Gastrocnemius medialis (tissue), 4 donors: ENCODE results near the gene STEAP1B. TPM values are rescaled to one million over a fixed set of nuclear protein-coding genes. Genes with fewer than 3 reads are reported as not detected.

Experiments
- ATAC-seq, 2 donors: fragments of 150-250 bp; one replicate each; pipeline ENCODE4 v1.9.1; 2016
- DNase-seq, 2 donors: peaks; one replicate each; pipeline ENCODE4 v3.0.0-alpha.2; 2019
- H3K27ac ChIP-seq, 4 donors: fragments of 200-600 bp; sonication (generic); 1 replicate in 1 of 4; 2 replicates in 3 of 4; pipeline ENCODE4 v1.5.1; 2016 to 2018; ENCODE audit warnings: mild to moderate bottlenecking in 2 of 4, moderate library complexity in 1 of 4
- H3K27me3 ChIP-seq, 3 donors: fragments of 200-600 bp; sonication (generic) in 2 of 3; 1 replicate in 1 of 3; 2 replicates in 2 of 3; pipeline versions ENCODE4 v1.5.1 to v1.6.0; 2016 to 2019; ENCODE audit warnings: mild to moderate bottlenecking in 1 of 3, moderate library complexity in 1 of 3
- H3K36me3 ChIP-seq, 2 donors: fragments of 200-600 bp; sonication (generic) in 1 of 2; one replicate each; pipeline ENCODE4 v1.5.1; 2017 to 2018
- H3K4me1 ChIP-seq, 2 donors: fragments of 200-600 bp; sonication (generic) in 1 of 2; one replicate each; pipeline ENCODE4 v1.5.1; 2016 to 2017; ENCODE audit warnings: mild to moderate bottlenecking in 2 of 2
- H3K4me3 ChIP-seq, 4 donors: fragments of 200-600 bp; sonication (generic) in 3 of 4; 1 replicate in 1 of 4; 2 replicates in 3 of 4; pipeline ENCODE4 v1.5.1; 2016 to 2019; ENCODE audit warnings: mild to moderate bottlenecking in 2 of 4
- H3K9me3 ChIP-seq, 3 donors: fragments of 200-600 bp; sonication (generic) in 2 of 3; 1 replicate in 1 of 3; 2 replicates in 2 of 3; pipeline ENCODE4 v1.5.1; 2016 to 2019
- CTCF ChIP-seq, 5 experiments: fragments of 450-650 bp in 3 of 5; fragments of 200-600 bp in 2 of 5; sonication (generic) in 2 of 5; IDR thresholded peaks in 4 of 5; conservative IDR thresholded peaks in 1 of 5; 1 replicate in 4 of 5; 2 replicates in 1 of 5; pipeline ENCODE4 v1.5.1; 2016 to 2019; ENCODE audit warnings: antibody characterized with exemption in 5 of 5, mild to moderate bottlenecking in 3 of 5, moderate library complexity in 3 of 5
- POLR2A ChIP-seq, 2 donors: fragments of 450-650 bp; IDR thresholded peaks; one replicate each; pipeline ENCODE4 v1.6.1; 2017; ENCODE audit warnings: antibody characterized with exemption in 2 of 2, mild to moderate bottlenecking in 2 of 2, moderate library complexity in 2 of 2
- in situ Hi-C, 4 donors: fragments of 200-750 bp; cut with MboI; loops; one replicate each; pipeline versions ENCODE4 v1.15.0 to v1.8.0; 2017; ENCODE audit warnings: low sequenced_read_pairs in 4 of 4
- intact Hi-C: fragments of 100-400 bp; cut with DNase I; formaldehyde crosslinking; loops from one replicate; pipeline ENCODE4 v1.15.1; 2023; ENCODE audit warnings: low total_unique reads
- total RNA-seq, 4 donors: library from RNA; depleted of rRNA; stranded (reverse); fragments of >200 nt; gene quantifications; one replicate each; pipeline versions ENCODE4 v1.1.0 to v1.2.3, GENCODE V29; 2016

The STEAP1B gene
- total RNA-seq, 4 donors from 2014 or later, result 0.60 to 1.7 (median 0.74) TPM

- H3K27ac ChIP-seq, result no peak overlapping the region
- H3K4me3 ChIP-seq, result no peak overlapping the region
- in situ Hi-C loops (loop anchor here in 1 of 4 donors (25.0 kb wide), 1 partner anchor 165 kb away; no protein-coding TSS in a partner anchor), intact Hi-C loops (no loop called here)
- TF ChIP-seq POLR2A (IDR thresholded peaks at IDR 0.05), result no peak
- TF ChIP-seq CTCF (IDR thresholded peaks at IDR 0.05 in 4 of 5, conservative IDR thresholded peaks at IDR 0.05 in 1 of 5), result no peak
- H3K27me3 ChIP-seq, result no peaks in the 10 kb centered on the region
- no peaks in the 10 kb centered on the region for H3K9me3 ChIP-seq
- H3K36me3 ChIP-seq, result no peaks in the 10 kb centered on the region
- DNase-seq (no peak), ATAC-seq (no peak)
- no peaks in the 10 kb centered on the region for H3K4me1 ChIP-seq
Observed at GRCh38 chr7:22477262-22477661, 22.7 kb downstream of the STEAP1B start.

GRCh38 chr7:22476824-22477223 is 23.2 kb downstream of the STEAP1B start:
- Histone ChIP-seq H3K4me3 (no peak overlapping the region), H3K4me1 (no peaks in the 10 kb centered on the region), H3K27me3 (no peaks in the 10 kb centered on the region), H3K27ac (no peak overlapping the region), H3K9me3 (no peaks in the 10 kb centered on the region), H3K36me3 (no peaks in the 10 kb centered on the region)
- no peak for TF ChIP-seq POLR2A (IDR thresholded peaks at IDR 0.05)
- no peak for TF ChIP-seq CTCF (IDR thresholded peaks at IDR 0.05 in 4 of 5, conservative IDR thresholded peaks at IDR 0.05 in 1 of 5)
- no peak for DNase-seq
- ATAC-seq, result no peak
- intact Hi-C loops (no loop called here), in situ Hi-C loops (loop anchor here in 1 of 4 donors (25.0 kb wide), 1 partner anchor 165 kb away; no protein-coding TSS in a partner anchor)

DNA sequence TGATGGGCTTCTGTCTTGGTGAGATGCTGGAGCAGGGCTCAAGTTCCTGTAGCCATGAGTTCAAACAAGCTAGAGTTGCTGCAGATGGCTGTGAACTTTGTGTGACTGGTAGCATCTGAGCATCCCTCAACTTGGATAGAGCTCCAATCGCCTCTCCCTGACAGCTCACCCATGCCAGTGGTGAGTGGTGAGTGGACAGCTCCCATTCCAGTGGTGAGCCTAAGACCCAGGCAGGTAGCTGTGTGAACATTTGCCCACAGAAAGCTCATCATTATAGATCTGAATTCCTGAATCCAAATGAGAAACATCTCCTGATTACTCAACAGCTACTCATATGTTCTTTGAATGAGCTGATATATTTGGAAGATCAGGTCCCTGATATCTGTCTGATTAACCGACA is 25.3 kb downstream of the STEAP1B start:
- Histone ChIP-seq H3K27me3 (no peaks in the 10 kb centered on the region), H3K4me1 (no peaks in the 10 kb centered on the region), H3K27ac (no peak overlapping the region), H3K9me3 (no peaks in the 10 kb centered on the region), H3K36me3 (no peaks in the 10 kb centered on the region), H3K4me3 (no peak overlapping the region)
- in situ Hi-C loops (loop anchor here in 1 of 4 donors (25.0 kb wide), 1 partner anchor 162 kb away; no protein-coding TSS in a partner anchor), intact Hi-C loops (no loop called here)
- TF ChIP-seq CTCF (IDR thresholded peaks at IDR 0.05 in 4 of 5, conservative IDR thresholded peaks at IDR 0.05 in 1 of 5) (no peak), POLR2A (IDR thresholded peaks at IDR 0.05) (no peak)
- ATAC-seq (no peak), DNase-seq (no peak)

GRCh38 chr7:22470981-22471380 is 29.0 kb downstream of the STEAP1B start:
- no peak for DNase-seq
- TF ChIP-seq POLR2A (IDR thresholded peaks at IDR 0.05), result no peak
- no peak for TF ChIP-seq CTCF (IDR thresholded peaks at IDR 0.05 in 4 of 5, conservative IDR thresholded peaks at IDR 0.05 in 1 of 5)
- in situ Hi-C loops, result no loop called here
- no peaks in the 10 kb centered on the region for H3K9me3 ChIP-seq
- H3K27ac ChIP-seq, result no peak overlapping the region
- no peaks in the 10 kb centered on the region for H3K36me3 ChIP-seq
- ATAC-seq, result no peak
- H3K4me3 ChIP-seq, result no peak overlapping the region
- intact Hi-C loops, result no loop called here
- no peaks in the 10 kb centered on the region for H3K27me3 ChIP-seq
- H3K4me1 ChIP-seq, result no peaks in the 10 kb centered on the region
